Vagina (tissue), 2 donors: ENCODE results near the gene SMG9.

Experiments
- CTCF ChIP-seq, 3 experiments: fragments of 450-650 bp in 2 of 3; fragments of 200-600 bp in 1 of 3; sonication (generic) in 1 of 3; IDR thresholded peaks; one replicate each; pipeline ENCODE4 v1.5.1; 2017 to 2019; ENCODE audit warnings: antibody characterized with exemption in 3 of 3, mild to moderate bottlenecking in 2 of 3, moderate library complexity in 2 of 3
- POLR2A ChIP-seq, 2 donors: fragments of 450-650 bp; IDR thresholded peaks; one replicate each; pipeline ENCODE4 v1.6.1; 2017; ENCODE audit warnings: antibody characterized with exemption in 2 of 2, mild to moderate bottlenecking in 2 of 2, moderate library complexity in 2 of 2
- POLR2AphosphoS5 ChIP-seq, 2 donors: sonication (generic); formaldehyde crosslinking; IDR thresholded peaks; one replicate each; pipeline ENCODE4 v1.9.0; 2017; ENCODE audit warnings: antibody characterized with exemption in 2 of 2, mild to moderate bottlenecking in 2 of 2, low read depth in 1 of 2; ENCODE audit not compliant: insufficient read depth in 1 of 2

- TF ChIP-seq CTCF (IDR thresholded peaks at IDR 0.05): no peak
- no peak for TF ChIP-seq POLR2A (IDR thresholded peaks at IDR 0.05)
- TF ChIP-seq POLR2AphosphoS5 (IDR thresholded peaks at IDR 0.05; ENCODE audit: insufficient read depth in 1 of 2, low read depth in 1 of 2): no peak
These were observed 12.6 kb upstream of the SMG9 start for GRCh38 chr19:43767316-43767715.
